Measurements from ENCODE around the gene NACC2. TPM values are rescaled to one million over a fixed set of nuclear protein-coding genes. Genes with fewer than 3 reads are reported as not detected.
"Not testable (repeated sequence)": the region's sequence is repeated elsewhere in the genome, so short reads cannot be mapped to it uniquely, and the experiment has no call there.

The NACC2 gene
- total RNA-seq, 1 donor from 2014 or later: 3.7 TPM

DNA sequence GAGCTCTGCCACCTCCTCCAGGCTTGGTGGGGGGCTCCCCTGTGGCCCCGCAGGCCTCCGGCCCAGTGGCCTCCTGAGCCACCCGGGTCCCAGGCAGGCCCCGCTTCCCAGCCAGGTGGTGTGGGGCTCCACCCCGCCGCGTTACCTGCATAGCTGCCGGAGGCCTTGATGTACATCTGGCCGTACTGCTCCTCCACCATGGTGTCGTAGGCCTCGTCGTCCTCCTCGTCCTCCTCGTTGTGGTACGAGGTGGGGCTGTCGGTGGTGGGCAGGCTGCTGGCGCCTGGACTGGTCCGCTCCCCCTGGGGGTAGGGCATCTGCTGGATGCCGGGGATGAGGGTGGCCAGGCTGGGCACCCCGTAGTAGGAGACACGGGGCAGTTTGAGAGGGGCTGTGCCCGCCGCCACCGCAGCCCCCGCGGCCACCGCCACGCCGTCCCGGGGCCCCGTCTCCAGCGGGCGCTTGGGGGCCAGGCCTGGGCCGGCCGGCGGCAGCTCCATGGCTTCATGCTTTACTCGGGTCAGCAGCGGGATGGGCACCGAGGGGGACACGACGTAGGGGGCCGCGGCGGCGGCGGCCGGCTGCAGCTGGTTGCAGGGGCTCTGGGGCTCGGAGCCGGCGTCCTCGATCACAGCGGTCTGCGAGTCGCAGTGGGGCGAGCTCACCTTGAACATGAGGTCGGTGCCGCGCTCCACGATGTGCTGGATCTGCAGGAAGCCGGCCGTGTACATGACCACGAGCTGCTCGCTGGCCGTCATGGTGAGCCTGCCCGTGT lies 45.4 kb downstream of the NACC2 start:
- FAIRE-seq: no peak
- DNase-seq (ENCODE audit: low spot score in 2 of 2): no peak

DNA sequence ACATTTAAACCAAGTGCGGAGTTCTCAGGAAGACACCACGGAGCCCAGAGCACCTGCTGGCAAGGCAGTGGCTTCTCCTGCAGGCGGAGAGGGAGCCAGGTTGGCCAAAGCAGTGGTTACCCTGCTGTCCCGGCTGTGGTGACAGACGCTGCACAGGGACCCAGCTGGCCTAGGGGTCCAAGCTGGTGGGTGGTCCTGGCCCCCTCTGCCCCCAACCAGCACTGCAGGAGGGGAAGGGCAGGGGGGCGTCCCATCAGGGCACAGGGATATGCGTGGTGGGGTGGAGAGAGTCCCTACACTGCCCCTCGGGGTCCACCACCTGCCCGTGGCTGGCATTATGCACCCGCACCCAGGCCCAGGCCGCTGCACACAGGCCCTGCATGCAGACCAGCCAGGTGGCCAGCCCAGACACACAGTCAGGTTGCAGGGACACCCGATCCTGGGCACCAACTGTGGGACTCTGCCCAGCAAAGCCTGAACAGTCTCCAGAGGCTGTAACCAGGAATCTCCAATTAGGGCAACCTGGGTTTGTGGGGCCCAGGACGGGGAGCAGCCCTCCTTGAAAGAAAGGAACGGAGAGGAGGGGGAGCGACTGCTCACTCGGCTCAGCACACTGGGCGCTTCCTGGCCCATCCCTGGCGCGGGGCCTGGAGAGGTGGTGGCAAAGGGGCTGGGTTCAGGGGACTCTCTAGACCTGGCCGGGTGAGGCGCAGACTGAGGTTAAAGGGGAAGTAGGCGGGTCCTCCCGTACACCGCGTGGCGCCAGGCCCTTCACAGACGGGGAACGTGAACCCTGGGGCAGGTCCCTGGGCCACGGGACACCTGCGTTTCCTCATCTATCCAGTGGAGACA lies 46.3 kb downstream of the NACC2 start:
- no peak for FAIRE-seq
- DNase-seq (ENCODE audit: low spot score in 2 of 2): peak in 1 of 2 donors; percentile 18

DNA sequence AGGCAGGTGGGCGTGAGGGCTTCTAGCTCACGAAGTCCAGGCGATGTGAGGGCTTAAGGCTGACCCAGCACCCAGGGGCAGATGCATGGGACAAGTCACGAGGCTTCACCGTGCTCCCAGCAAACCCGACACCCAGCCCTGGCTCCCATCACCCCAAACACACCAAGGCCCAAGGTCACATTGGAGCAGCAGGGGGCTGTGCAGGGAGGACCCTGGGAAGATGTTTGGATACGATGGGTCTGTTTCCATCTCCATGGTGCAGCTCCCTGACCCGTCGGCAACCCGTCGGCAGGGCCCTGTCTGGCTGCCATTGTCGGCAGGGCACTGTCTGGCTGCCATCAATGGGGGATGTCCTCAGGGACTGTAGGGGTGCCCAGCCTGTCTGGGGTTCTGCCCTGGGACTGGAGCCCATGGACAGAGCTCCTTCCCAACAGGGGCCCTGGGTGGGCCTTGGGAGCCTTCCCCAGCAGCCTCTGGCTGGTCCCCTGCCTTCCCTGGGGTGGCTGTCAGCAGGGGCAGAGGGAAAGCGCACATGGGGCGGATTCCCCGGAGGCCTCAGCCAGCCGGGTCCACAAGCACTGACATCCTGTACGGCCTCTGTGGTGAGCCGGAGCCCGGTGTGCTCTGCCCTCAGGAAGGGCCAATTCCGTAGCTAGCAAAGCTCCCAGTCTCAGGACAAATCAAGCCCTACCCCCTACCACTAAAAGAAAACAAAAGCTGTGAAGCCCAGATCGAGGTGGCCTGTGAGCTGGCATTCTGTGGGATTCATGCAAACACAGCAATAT lies 47.1 kb downstream of the NACC2 start:
- DNase-seq (ENCODE audit: low spot score in 2 of 2) (peak in 1 of 2 donors; percentile 28), FAIRE-seq (no peak)

DNA sequence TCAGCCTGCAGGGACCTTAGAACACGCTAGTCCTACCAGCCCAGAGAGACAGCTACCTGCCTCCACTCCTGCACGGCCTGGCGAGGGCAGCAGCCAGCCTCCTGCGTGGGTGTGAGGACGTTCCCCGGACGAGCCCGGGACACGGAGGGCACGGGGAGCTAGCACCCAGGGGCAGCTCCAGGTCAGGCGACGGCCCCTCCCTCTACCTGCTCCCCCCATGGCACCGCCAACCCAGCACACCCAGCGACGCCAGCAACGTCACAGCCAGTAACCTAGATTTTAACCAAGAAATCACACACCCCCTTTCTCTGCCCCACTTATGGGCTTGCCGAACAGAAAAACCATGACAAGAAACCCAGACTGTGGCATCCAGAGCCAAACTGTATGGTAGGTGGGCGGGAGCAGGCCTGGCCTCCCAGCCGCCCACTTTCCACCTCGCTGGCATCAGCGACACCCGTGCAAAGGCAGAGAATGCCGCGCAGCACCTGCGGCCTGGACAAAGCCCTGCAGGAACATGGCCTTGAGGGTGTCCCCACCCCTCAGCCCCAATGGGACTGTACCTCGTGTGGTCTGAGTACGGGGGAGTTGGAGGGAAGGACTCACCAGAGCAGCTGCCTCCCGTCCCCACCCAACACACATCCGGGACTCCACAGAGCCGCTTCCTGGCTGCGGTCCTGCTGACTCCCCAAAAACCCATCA lies 47.9 kb downstream of the NACC2 start:
- DNase-seq (ENCODE audit: low spot score in 2 of 2): no peak
- no peak for FAIRE-seq

DNA sequence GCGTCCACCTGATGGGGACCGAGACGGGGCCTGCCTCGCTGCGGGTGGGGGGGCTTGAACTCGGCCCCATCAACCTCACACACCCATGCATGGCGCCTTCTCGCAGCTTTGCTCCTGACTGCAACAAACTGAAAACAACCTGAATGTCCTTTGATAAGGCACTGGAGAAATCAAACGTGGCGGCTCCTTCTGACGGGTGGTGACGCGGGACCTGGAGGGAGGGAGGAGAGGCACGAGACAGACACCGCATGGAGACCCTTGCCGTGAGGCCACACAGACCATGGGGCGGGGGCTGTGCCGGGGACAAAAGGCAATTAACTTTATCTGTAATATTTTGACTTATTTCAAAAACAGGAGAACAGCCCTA lies 48.6 kb downstream of the NACC2 start:
- DNase-seq (ENCODE audit: low spot score in 2 of 2): no peak
- FAIRE-seq: no peak

DNA sequence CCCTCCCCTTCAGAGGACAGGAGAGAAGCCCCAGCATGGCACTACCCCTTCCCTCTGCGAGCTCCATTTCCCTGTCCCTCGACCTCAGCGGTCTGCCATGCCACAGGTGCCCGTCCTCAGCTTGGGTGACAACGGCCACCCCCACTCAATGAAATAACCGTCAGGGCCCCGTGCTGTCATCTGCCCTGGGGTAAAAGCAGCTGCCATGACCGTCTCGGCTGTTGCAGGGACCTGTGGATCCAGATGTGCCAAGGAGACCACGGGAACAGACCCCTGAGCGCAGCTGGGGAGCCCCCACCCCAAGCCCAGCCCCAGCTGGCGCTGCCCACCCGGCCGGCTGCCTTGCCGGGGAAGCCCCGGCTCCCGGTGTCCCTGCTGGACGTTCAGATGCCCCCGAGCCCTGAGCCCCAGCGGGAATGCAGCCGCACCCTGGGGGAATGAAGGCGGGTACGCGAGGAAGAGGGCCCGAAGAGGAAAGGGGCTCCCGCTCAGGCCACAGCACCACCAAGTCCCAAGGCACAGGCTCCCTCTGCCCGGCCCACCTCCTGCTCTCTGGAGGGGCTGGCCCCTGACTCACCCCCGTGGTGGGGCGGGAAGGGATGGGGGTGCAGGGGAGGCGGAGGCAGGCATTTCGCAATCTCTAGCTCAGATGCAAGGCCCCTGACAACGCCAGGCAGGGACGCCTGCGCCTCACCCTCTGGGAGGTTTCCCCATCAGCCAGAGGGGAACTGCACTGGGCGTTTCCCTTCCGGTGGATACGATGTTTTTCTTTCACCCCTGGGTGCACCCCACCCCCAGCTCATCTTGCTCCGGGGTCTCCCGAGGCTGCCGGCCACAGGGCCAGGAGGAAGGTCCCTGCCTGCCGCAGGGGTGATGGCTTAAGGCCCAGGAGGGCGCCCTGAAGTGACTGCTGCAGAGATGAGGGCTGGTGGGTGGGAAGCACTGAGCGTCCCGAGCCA lies 49.2 kb downstream of the NACC2 start:
- FAIRE-seq: no peak

DNA sequence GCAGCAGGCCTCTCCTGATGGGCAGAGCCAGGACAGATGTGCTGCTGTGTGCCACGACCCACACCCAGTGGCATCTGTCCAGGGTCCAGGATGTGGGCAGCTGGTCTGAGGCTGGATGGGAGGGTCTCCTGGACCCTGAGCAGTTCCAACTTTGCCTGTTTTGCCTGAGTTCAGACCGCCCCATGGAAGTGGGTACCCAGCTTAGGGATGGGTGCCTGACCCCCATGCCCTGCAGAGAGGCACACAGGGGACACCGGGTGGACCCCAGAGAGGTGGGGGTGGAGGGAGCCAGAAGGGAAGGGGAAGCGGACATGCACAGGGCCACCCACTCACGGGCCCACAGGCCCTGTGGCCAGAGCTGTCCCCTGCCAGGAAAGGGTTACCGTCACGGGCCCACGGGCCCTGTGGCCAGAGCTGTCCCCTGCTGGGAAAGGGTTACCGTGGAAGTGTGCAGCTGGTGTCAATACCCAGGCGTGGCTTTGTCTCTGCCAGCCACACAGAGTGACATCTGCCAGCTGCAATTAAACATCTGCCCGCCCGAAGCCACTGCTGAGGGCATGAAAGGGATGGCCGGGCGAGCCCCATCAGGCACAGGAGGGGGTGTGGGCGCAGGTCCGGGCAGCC lies 50.0 kb downstream of the NACC2 start:
- FAIRE-seq (no peak), DNase-seq (ENCODE audit: low spot score in 2 of 2) (peak in 1 of 2 donors; percentile 72)

More for the DNA sequence above, 49.2 kb downstream of the NACC2 start:
- DNase-seq (ENCODE audit: low spot score in 2 of 2): no peak

DNA sequence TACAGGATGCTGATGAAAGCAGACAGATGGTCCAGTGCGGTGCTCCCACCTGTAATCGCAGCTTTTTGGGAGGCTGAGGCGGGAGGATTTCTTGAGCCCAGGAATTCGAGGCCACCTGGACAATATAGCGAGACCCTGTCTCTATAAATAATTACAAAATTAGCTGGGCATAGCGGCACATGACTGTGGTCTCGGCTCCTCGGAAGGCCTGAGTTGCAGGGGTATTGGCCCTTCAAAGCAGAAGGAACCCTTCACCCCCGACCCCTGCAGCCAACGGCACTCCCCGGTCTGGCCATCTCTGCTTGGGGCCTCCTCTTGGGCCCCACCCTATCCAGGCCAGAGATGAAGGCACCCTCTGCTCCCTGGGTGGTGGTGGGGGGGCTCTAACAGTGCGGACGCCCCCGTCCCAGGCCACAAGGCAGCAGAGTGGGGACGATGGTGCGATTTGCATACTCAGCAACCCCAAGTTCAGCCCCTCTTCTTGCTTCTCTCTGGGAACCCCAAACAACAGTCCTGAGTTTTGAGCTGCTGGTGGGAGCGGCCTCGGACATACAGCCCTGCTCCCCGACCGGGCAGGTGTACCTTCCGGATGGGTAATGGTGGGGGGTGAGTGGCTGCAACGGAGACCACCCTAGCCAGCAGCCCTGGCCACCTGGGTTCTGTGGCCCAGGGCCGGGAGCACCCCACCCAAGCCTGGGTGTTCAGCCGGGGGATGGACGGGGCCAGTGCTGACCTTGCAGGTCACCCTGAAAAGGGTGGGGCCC lies 50.7 kb downstream of the NACC2 start:
- DNase-seq (ENCODE audit: low spot score in 2 of 2) (no peak), FAIRE-seq (no peak)

DNA sequence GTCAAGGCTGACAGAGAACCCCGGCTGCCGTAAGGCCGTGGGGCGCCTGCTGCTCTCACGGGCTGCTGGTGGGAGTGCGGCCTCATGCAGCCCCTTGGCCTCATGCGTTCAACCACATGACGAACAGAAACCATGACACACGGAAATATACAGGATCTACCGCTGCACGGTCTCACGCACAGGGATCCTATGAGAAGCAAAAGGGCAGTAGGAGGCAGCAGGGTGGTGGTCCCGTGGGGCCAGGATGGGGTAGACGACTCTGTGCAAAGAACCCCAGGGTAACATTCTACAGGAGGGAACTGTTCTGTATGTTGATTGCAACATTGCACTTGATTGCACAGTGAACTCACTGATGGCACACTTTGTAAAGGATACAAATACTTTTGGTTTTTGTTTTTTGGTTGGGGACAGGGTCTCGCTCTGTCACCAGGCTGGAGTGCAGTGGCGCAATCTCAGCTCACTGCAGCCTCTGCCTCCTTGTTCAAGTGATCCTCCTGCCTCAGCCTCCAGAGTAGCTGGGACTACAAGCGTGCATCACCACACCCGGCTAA lies 51.6 kb downstream of the NACC2 start:
- FAIRE-seq (no peak), DNase-seq (ENCODE audit: low spot score in 2 of 2) (no peak)

DNA sequence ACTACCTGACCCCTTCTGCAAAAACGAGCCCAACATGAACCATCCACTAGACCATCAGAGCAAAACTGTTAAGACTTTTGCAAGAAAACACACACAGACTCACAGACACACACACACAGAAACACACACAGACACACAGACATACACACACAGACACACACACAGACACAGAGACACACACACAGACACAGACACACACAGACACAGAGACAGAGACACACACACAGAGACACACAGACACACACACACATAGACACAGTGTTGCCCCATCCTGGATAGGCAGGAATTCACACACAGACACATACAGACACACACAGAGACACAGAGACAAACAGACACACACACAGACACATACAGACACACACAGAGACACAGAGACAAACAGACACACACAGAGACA lies 52.5 kb downstream of the NACC2 start:
- no peak for DNase-seq (ENCODE audit: low spot score in 2 of 2)
- FAIRE-seq: no peak

DNA sequence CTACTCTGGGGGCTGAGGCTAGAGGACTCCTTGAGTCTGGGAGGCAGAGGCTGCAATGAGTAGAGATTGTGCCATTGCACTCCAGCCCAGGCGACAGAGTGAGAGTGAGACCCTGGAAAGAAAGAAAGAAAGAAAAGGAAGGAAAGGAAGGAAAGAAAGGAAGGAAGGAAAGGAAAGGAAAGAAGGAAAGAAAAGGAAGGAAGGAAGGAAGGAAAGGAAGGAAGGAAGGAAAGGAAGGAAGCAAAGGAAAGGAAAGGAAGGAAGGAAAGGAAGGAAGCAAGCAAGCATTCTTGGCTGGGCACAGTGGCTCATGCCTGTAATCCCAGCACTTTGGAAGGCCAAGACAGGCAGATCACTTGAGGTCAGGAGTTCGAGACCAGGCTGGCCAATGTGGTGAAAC lies 54.2 kb downstream of the NACC2 start:
- not testable (repeated sequence) for DNase-seq (ENCODE audit: low spot score in 2 of 2); FAIRE-seq

DNA sequence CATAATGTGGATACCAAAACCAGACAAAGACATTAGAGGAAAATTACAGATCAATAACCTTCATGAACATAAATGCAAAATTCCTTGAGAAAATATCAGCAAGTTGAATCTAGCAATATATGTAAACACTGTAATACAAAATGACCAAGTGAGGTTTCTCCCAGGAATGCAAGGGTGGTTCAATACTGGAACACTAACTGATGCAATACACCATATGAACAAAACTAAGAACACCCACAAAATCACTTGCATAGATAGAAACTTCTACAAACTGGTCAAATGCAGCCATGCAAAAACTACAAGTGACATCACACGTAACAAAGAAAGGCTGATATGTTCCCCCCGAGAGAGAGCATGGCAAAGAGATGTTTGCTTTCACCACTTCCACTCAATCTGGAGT lies 55.6 kb downstream of the NACC2 start:
- FAIRE-seq (no peak), DNase-seq (ENCODE audit: low spot score in 2 of 2) (no peak)

DNA sequence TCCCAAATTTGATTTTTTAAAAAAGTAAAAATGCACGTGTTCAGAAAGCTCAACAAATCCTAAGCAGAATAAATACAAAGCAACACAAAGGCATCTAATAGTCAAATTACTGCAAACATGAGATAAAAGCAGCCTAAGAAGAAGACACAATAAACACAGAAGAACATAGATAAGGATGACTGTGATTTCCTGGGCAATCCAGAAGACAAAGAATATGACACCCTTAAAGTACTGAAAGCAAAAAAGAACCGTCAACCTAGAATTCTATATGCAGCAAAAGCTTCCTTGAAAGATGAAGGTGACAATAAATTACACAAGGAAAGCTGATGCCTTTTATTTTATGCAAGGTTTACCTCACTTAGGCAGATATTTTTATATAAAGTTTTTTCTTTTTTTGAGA lies 58.2 kb downstream of the NACC2 start:
- no peak for FAIRE-seq
- no peak for DNase-seq (ENCODE audit: low spot score in 2 of 2)

DNA sequence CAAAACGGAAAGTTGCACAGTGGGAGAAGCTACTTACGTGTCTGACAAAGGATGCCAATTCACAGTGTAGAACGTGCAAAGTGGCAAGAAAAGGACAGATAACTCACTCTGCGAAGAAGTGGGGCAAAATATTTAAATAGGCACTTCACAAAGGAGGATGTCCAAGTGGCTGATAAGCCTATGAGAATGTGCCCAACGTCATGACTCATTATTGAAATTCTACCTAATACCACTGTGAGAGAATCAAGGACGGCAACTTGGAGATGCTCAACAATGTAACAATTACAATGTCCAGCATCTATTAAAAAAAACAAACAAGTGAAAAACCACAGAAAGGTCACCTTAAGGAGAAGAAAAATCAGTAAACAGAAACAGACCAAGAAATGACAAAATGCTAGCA lies 59.0 kb downstream of the NACC2 start:
- no peak for FAIRE-seq
- no peak for DNase-seq (ENCODE audit: low spot score in 2 of 2)

DNA sequence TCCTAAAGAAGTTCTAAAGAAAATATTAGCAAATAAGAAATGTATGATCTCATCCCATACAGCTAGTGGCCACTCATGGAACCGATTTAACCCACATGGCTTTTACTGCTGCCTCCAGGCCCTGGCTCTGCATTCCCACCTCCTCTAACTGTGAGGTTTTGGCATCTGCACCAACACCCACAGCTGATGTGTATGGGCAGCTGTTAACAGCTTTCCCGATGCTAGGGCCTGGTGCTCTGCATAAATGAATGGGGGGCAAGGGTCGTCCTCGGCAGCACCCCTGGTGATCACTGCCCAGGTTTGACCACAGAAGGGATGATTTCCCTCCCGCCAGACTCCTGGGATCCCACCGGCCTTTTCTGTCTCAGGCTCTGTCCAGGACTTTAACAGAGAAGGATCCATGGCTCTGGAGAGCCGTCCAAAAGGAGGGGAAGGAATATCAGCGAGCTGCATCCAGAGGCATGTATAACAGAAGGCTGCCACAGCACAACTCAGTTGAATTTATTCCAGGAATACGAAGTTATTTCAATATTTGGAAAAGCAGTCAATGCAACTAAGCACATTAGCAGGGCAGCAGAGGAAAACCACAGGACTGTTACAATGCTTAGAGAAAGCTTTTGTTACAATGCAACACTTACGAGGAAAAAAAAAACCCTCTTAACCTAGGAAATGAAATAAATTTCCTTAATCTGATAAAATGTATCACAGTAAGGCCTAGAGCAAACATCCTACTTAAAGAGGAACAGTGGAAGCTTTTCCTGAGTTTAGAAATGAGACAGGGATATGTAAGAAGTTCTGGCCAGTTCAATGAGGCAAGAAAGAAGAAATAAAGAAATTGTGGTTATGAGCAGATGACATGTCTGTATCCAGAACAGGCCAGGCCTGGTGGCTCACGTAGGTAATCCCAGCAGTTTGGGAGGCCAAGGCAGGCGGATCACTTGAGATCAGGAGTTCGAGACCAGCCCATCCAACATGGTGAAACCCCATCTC lies 63.1 kb downstream of the NACC2 start:
- no peak for DNase-seq (ENCODE audit: low spot score in 2 of 2)
- no peak for FAIRE-seq

DNA sequence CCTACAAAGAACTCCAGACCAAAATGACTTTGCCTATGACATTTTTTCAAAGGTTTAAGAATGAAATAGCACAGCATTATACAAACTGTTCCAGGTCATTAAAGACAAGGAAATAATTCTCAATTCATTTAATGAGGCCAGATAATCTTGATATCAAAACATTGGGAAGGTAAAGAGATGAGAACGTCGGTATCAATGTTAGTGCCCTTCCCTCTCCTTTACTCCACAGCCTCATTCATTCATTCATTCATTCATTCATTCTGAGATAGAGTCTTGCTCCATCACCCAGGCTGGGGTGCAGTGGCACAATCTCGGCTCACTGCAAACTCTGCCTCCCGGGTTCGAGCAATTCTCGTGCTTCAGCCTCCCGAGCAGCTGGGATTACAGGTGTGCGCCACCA lies 64.0 kb downstream of the NACC2 start:
- DNase-seq (ENCODE audit: low spot score in 2 of 2) (no peak), FAIRE-seq (no peak)

DNA sequence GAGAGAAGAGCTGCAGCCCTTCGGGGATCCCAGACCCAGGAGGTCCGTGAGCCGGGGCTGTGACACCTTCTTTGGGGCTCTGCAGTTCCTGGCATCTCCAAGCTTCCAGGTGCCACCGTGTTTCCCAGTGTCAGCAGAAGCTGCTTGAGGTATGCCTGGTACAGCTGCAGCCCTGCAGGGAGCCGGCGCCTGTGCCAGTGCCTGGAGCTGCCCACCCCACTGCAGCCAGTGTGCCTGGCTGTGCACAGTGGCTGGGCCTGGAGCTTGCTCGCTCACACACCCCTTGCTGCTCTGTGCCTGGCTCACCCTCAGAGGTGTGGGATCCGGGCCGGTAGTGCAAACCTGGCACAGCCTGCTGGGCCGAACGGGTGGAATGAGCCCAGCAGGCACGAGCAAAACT lies 65.5 kb downstream of the NACC2 start:
- FAIRE-seq: no peak
- no peak for DNase-seq (ENCODE audit: low spot score in 2 of 2)
